ENCODE results near the gene RIC8B. TPM values are rescaled to one million over a fixed set of nuclear protein-coding genes. Genes with fewer than 3 reads are reported as not detected.
A peak's percentile ranks its signal among the peaks of the same experiment; 100 is the strongest.

The RIC8B gene
- polyA plus RNA-seq, 3 donors = 2.7 to 3.8 (median 2.7) TPM

- Mint-ChIP-seq H3K9me3 (no peaks in the 10 kb centered on the region), H3K4me3 (peak overlapping the region in 1 of 2 donors; percentile 31), H3K36me3 (peaks cover 54 to 66% of the 10 kb centered on the region in 2 donors), H3K27ac (no peak overlapping the region), H3K27me3 (ENCODE audit: low read depth in 3 of 3) (peaks cover 9 to 33% (median 10%) of the 10 kb centered on the region in 3 donors), H3K4me1 (peaks cover 10% of the 10 kb centered on the region)
- intact Hi-C loops (cut with micrococcal nuclease) = no loop called here
- Histone ChIP-seq H4K20me1 (ENCODE audit: insufficient read depth, low read length) (peaks cover 7% of the 10 kb centered on the region), H3K9me3 (replicated peaks in 1 of 2; ENCODE audit: control insufficient read depth in 1 of 2, insufficient read depth in 1 of 2, low read length in 2 of 2) (no peaks in the 10 kb centered on the region), H3K9ac (ENCODE audit: insufficient read depth, low read length, poor library complexity, severe bottlenecking) (no peak overlapping the region), H3K4me2 (replicated peaks; ENCODE audit: extremely low read depth, low read length, poor library complexity, severe bottlenecking) (no peak overlapping the region), H3K36me3 (replicated peaks in 1 of 2; ENCODE audit: control insufficient read depth in 1 of 2, insufficient read depth in 2 of 2, low read length in 2 of 2) (peaks cover 0 to 13% of the 10 kb centered on the region in 2 donors), H3K27me3 (ENCODE audit: control insufficient read depth in 2 of 2, insufficient read depth in 2 of 2, low read length in 2 of 2) (peaks cover 18 to 24% of the 10 kb centered on the region in 2 donors), H3K79me2 (ENCODE audit: insufficient read depth, low read length) (no peaks in the 10 kb centered on the region), H2AFZ (ENCODE audit: insufficient read depth, low read depth, low read length, poor library complexity, severe bottlenecking) (no peak overlapping the region), H3K27ac (ENCODE audit: low read depth in 1 of 2, low read length in 2 of 2) (no peak overlapping the region), H3K4me1 (ENCODE audit: control insufficient read depth in 1 of 2, insufficient read depth in 2 of 2, low read length in 2 of 2) (peaks cover 8 to 10% of the 10 kb centered on the region in 2 donors), H3K4me3 (replicated peaks in 1 of 3; ENCODE audit: low read depth in 2 of 3, low read length in 3 of 3) (no peak overlapping the region)
- whole genome bisulfite sequencing (ENCODE audit: insufficient coverage) = 100% methylated on average over 1 of the region's 1 CpG
- no peak for DNase-seq
- no peak for TF ChIP-seq CTCF (IDR thresholded peaks at IDR 0.05)
Observed at GRCh38 chr12:106871477-106871876, 97.0 kb downstream of the RIC8B start.

- Mint-ChIP-seq H3K4me3 (peak overlapping the region in 1 of 2 donors; percentile 56), H3K36me3 (peaks cover 50 to 58% of the 10 kb centered on the region in 2 donors), H3K4me1 (peaks cover 10% of the 10 kb centered on the region), H3K27me3 (ENCODE audit: low read depth in 3 of 3) (peaks cover 10 to 39% (median 25%) of the 10 kb centered on the region in 3 donors), H3K9me3 (no peaks in the 10 kb centered on the region), H3K27ac (peak overlapping the region in 2 of 7 donors; percentile 7 to 42)
- no peak for TF ChIP-seq CTCF (IDR thresholded peaks at IDR 0.05)
- H3K4me1 ChIP-seq (ENCODE audit: control insufficient read depth in 1 of 2, insufficient read depth in 2 of 2, low read length in 2 of 2) = peaks cover 8 to 10% of the 10 kb centered on the region in 2 donors
- H2AFZ ChIP-seq (ENCODE audit: insufficient read depth, low read depth, low read length, poor library complexity, severe bottlenecking) = no peak overlapping the region
- intact Hi-C loops (cut with micrococcal nuclease) = no loop called here
- H3K9ac ChIP-seq (ENCODE audit: insufficient read depth, low read length, poor library complexity, severe bottlenecking) = no peak overlapping the region
- no peak overlapping the region for H3K4me3 ChIP-seq (replicated peaks in 1 of 3; ENCODE audit: low read depth in 2 of 3, low read length in 3 of 3)
- peaks cover 0 to 9% of the 10 kb centered on the region in 2 donors for H3K36me3 ChIP-seq (replicated peaks in 1 of 2; ENCODE audit: control insufficient read depth in 1 of 2, insufficient read depth in 2 of 2, low read length in 2 of 2)
- DNase-seq = no peak
- peaks cover 18 to 32% of the 10 kb centered on the region in 2 donors for H3K27me3 ChIP-seq (ENCODE audit: control insufficient read depth in 2 of 2, insufficient read depth in 2 of 2, low read length in 2 of 2)
- no CpG with 5 or more reads among the region's 5 CpGs for WGBS (ENCODE audit: insufficient coverage)
- no peaks in the 10 kb centered on the region for H3K9me3 ChIP-seq (replicated peaks in 1 of 2; ENCODE audit: control insufficient read depth in 1 of 2, insufficient read depth in 1 of 2, low read length in 2 of 2)
- H3K79me2 ChIP-seq (ENCODE audit: insufficient read depth, low read length) = no peaks in the 10 kb centered on the region
- H3K27ac ChIP-seq (ENCODE audit: low read depth in 1 of 2, low read length in 2 of 2) = no peak overlapping the region
- peaks cover 10% of the 10 kb centered on the region for H4K20me1 ChIP-seq (ENCODE audit: insufficient read depth, low read length)
- no peak overlapping the region for H3K4me2 ChIP-seq (replicated peaks; ENCODE audit: extremely low read depth, low read length, poor library complexity, severe bottlenecking)
Observed at GRCh38 chr12:106873983-106874382, 99.5 kb downstream of the RIC8B start.

Data from CD14-positive monocyte (primary cell).